ENCODE data around the gene CDHR1.

DNA sequence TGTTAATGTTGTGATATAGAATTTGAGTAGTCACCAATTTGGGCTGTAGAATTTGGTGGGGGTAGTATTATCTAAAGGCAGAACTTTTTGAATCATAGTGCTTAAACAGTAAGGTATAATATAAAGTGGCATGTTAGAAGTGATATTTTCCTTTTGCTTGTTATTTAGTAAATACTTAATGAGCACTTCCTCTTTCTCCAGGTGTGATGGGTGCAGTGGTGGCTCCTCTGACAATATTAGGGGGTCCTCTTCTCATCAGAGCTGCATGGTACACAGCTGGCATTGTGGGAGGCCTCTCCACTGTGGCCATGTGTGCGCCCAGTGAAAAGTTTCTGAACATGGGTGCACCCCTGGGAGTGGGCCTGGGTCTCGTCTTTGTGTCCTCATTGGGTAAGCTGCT is 44.5 kb upstream of the CDHR1 start:
- TF ChIP-seq, protein P1, sequence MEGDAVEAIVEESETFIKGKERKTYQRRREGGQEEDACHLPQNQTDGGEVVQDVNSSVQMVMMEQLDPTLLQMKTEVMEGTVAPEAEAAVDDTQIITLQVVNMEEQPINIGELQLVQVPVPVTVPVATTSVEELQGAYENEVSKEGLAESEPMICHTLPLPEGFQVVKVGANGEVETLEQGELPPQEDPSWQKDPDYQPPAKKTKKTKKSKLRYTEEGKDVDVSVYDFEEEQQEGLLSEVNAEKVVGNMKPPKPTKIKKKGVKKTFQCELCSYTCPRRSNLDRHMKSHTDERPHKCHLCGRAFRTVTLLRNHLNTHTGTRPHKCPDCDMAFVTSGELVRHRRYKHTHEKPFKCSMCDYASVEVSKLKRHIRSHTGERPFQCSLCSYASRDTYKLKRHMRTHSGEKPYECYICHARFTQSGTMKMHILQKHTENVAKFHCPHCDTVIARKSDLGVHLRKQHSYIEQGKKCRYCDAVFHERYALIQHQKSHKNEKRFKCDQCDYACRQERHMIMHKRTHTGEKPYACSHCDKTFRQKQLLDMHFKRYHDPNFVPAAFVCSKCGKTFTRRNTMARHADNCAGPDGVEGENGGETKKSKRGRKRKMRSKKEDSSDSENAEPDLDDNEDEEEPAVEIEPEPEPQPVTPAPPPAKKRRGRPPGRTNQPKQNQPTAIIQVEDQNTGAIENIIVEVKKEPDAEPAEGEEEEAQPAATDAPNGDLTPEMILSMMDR (IDR thresholded peaks at IDR 0.05), result no peak
- no peak for TF ChIP-seq POLR2A (IDR thresholded peaks at IDR 0.05)
